Thyroid gland (tissue), 4 donors: ENCODE measurements around the gene CYP2J2.

Experiments
- POLR2A ChIP-seq, 2 donors: fragments of 450-650 bp; IDR thresholded peaks; one replicate each; pipeline ENCODE4 v1.6.1; 2017; ENCODE audit warnings: antibody characterized with exemption in 2 of 2, mild to moderate bottlenecking in 2 of 2, moderate library complexity in 1 of 2
- TF ChIP-seq, protein P1 (sequence below), 6 experiments: fragments of 200-600 bp in 3 of 6; fragments of 450-650 bp in 3 of 6; sonication (generic) in 3 of 6; IDR thresholded peaks; one replicate each; pipeline ENCODE4 v1.5.1; 2016 to 2019; ENCODE audit warnings: antibody characterized with exemption in 6 of 6, mild to moderate bottlenecking in 2 of 6, inconsistent platforms in 1 of 6, moderate library complexity in 1 of 6

DNA sequence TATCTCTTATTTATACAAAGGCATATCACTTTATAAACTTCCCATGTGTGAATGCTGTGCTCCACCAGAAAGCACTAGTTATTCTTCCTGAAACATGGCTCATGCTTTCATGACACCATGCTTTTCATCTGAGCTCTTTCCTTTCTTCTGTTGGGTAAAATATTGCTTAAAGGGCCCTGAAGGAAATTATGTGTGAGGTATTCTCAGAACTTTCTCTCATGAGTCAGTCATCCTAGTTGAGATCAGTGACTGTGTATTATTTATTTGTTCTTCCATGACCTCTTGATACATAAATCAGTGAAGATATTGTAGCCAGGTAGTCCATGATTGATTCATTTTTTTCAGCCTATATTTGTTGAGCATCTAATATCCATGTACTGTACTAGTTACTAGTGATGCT, 54.8 kb downstream of the CYP2J2 start:
- TF ChIP-seq POLR2A (IDR thresholded peaks at IDR 0.05) = no peak
- TF ChIP-seq, protein P1, sequence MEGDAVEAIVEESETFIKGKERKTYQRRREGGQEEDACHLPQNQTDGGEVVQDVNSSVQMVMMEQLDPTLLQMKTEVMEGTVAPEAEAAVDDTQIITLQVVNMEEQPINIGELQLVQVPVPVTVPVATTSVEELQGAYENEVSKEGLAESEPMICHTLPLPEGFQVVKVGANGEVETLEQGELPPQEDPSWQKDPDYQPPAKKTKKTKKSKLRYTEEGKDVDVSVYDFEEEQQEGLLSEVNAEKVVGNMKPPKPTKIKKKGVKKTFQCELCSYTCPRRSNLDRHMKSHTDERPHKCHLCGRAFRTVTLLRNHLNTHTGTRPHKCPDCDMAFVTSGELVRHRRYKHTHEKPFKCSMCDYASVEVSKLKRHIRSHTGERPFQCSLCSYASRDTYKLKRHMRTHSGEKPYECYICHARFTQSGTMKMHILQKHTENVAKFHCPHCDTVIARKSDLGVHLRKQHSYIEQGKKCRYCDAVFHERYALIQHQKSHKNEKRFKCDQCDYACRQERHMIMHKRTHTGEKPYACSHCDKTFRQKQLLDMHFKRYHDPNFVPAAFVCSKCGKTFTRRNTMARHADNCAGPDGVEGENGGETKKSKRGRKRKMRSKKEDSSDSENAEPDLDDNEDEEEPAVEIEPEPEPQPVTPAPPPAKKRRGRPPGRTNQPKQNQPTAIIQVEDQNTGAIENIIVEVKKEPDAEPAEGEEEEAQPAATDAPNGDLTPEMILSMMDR (IDR thresholded peaks at IDR 0.05) = no peak
